Stimulated activated CD8-positive, alpha-beta memory T cell treated with anti-CD3 and anti-CD28 coated beads, Interleukin-7, amount 100 ng/mL, for 24 hours (primary cell): ENCODE measurements around the gene WASF2.
"Not testable (repeated sequence)": the region's sequence is repeated elsewhere in the genome, so short reads cannot be mapped to it uniquely, and the experiment has no call there.

Source experiments
- DNase-seq: peaks from one replicate; pipeline ENCODE4 v3.0.0-alpha.2; 2020; ENCODE audit warnings: low read depth

Gene WASF2

GRCh38 chr1:27521861-27522431 lies 32.0 kb upstream of the WASF2 start:
- DNase-seq, result no peak

- no peak for DNase-seq
Observed at GRCh38 chr1:27521336-27521831, 31.4 kb upstream of the WASF2 start.

DNA sequence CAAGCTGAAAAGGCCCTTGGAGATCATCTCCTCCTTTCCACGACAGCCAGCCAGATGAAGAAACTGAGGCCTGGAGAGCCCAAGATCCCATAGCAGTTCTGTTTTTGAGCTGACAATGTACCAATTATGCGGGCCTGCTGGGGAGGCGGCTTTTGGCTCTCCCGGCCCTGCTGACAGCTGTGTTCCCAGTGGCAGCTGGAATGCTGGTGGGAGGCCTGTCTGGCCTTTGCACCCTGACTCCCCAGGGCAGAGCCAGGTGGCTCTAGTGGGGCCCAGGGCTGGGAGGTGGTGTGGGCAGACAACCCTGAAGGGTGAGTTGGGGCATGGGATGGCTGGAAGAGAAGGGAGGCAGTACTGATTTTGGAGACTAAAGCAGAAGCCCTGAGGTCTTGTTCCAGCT lies 30.7 kb upstream of the WASF2 start:
- DNase-seq, result no peak

DNA sequence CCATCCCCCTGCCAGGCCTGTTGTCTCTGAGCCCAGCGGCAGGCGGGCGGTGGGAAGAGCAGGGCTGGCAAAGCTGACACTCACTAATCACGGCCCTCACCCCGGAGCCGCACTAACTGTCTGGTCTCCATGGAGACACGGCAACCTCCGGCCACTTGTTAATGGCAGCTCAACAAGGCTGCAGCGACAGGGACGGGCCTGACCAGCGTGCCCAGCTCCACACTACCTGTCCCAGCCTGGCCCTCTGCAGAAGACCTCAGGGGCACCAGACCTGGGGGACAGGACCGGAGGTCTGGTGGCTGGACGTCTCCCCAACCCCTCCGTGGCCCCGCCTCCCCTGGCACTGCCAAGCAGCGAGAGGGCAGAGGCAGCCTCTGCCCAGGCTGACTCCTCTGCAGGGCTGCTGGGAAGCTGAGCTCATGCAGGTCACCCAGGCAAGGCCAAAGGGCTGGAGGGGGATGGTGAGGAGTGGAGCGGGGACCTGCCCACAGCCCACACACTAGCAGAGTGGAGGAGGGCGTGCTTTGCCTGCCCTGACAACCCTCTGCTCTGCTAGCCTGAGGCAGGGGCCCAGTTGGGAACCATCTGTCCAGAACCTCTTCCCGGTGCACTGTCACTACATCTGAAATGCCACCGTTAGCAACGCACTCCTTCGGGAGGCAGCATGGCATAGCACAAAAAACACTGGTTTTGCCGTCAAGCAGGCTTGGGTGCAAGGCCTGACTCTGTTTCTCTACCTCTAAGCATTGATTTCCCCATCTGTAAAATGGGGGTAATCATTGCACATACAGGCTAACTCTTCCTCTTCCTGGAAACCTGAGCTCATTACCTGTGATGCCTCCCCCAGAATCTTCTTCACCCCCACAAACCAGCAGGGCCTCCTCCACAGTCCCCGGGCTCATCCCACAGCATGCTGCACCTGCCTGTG lies 29.6 kb upstream of the WASF2 start:
- no peak for DNase-seq

DNA sequence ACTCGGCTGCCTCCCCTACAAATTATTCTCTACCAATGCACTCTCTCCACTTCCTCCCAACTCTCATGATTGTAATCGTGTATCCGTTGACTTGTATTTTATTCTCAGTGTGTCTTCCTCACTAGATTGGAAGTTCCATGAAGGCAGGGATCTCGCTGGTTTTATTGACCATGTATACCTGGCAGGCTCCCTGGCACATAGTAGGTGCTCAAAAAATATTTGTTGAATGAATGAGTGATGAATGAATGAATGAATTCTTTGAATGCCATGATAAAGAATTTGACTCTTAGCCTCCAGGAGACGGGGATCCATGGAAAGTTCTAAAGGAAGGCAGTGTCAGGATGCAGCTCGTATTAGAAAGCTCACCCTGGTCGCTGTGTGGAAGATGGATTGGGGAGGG lies 28.8 kb upstream of the WASF2 start:
- DNase-seq, result no peak

DNA sequence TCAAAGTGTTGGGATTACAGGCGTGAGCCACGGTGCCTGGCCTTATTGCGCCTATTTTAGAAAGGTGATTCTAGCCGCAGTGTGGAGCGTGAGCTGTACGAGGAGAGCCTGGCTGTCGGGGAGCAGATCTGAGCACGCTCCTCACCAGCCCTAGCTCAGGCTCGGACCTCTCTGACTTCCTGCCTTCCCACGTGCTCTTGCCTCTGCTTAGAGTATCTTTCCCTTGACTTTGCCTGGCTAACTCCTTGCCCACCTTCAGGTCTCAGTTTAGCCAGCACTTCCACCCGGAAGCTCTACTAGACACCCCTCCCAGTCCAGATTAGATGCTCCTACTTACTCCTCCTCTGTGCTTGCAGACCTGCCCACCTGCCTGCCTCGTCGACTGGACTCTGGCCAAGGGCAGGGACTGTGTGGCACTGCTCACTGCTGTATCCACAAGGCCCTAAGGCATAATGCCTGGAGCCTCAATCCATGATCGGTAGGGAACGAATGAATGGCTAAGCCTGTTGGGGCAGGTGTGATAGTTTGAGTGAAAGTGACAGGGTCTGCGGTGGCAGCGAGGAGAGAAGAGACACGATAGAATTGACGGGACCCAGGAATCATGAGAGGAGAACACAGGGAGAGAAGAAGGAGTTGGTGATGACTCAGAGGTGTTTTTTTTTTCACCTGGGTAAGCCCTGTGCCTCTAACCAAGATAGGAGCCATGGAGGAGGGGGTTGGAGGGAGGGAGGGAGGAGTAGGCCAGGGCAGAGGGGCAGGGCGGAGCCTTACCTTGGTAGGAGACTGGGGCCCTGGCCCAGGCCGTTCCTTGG lies 28.1 kb upstream of the WASF2 start:
- no peak for DNase-seq

- no peak for DNase-seq
Observed at GRCh38 chr1:27517301-27517700, 27.3 kb upstream of the WASF2 start.

DNA sequence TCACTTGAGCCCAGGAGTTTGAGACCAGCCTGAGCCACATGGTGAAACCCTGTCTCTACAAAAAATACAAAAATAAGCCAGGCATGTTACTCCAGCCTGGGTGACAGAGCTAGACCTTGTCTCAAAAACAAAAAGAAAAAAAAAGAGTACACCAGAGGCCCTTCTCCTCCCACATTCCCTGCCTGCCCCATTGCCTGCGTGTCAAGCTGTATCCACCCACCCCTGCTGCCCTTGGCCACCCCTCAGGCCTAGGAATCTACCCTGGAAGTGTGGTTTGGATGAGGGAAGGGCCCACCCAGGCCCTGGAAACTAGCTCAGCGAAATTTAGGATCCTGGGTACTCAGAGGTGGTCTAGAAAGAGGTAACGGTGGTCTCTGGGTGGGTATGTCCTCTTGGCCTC lies 25.7 kb upstream of the WASF2 start:
- DNase-seq, result no peak

DNA sequence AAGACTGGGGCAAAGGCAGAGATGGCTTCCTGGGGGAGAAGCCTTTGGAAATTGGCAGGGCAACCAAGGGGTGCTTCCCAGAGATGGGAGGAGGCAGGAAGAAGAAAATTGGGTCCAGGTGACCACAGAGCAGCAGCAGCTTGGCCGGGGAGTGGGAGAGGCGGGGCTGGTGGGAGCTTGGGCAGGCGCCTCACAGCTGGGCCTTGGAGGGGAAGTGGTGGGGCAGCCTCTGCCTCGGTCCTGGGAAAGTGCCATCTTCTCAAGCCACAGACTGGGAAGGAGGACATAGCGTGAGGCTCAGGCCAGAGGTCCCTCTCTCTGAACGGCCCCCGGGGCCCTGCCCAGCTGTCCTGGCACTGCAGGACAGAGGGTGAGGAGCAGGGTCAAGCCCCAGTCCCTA lies 24.0 kb upstream of the WASF2 start:
- DNase-seq, result no peak

GRCh38 chr1:27513528-27513927 lies 23.6 kb upstream of the WASF2 start:
- no peak for DNase-seq

DNA sequence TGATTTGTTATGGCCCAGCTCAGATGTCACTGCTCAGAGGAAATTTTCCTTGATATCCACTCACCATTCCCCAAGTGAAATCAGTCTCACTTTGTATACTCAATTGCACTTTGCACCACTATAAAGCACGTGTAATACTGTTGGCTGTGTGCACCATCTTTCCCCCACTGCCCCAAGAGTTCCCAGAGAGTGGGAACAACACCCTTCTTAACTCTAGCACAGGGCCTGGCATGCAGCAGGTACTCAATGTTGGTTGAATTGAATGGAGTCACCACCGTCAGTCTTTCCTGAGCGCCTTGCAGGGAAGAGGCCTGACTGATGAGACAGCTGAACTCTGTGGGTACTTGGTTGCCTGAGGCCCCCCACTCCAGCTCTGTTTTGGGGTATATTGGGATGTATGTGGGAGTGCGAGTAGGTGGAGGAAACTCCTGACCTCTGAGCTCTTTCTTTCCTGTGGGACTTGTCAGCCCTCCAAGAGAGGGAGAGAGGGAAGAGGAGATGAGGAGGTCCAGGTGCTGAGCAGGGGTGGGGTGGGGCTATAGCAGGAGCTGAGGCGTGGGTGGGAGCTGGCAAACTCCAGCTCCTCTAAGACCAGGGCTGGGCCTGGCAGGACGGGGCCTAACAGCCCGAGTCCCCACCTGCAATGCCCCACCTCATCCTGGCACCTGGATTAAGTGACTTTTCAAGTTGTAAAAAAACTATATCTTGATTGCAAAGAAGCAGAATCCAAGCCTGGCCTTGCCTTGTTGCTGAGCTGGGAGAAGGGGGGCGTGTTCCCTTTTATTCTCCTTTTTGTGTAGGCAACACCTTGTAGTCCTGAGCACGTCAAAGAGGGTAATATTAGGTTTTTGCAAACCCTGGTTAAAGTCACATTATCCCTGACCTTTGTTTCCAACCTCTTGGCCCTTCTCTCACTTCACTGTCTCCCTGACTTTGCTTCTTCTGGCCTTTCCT lies 19.4 kb upstream of the WASF2 start:
- no peak for DNase-seq

- DNase-seq, result no peak
Observed at GRCh38 chr1:27507960-27508665, 18.1 kb upstream of the WASF2 start.

- DNase-seq, result no peak
Observed at GRCh38 chr1:27506703-27507102, 16.7 kb upstream of the WASF2 start.

- no peak for DNase-seq
Observed at GRCh38 chr1:27505420-27505680, 15.4 kb upstream of the WASF2 start.

- DNase-seq, result no peak
Observed at GRCh38 chr1:27504588-27505419, 14.8 kb upstream of the WASF2 start.

GRCh38 chr1:27503844-27504587 lies 14.0 kb upstream of the WASF2 start:
- no peak for DNase-seq

DNA sequence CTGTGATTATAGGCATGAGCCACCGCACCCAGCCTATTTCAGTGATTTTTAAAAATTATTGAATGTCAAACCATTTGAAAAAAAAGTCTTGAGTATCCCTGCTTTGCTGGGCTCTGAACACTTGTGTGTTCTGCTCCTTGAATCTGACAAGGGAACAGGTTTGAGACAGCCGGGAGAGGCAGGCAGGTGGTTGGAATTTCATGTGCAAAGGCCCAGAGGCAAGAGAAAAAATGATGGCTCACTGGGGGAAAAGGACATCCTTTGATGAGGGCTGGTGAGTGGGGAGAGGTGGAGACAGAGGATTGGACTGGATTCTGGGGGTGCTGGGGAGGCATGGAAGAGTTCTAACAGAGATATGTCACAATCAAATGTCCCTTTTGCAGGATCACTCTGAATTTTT lies 13.1 kb upstream of the WASF2 start:
- DNase-seq, result no peak

DNA sequence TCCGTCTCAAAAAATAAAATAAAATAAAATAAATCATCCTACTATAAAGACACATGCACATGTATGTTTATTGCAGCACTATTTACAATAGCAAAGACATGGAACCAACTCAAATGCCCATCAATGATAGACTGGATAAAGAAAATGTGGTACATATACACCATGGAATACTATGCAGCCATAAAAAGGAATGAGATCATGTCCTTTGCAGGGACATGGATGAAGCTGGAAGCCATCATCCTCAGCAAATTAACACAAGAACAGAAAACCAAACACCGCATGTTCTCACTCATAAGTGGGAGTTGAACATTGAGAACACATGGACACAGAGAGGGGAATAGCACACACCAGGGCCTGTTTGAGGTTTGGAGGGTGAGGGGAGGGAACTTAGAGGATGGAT lies 11.2 kb upstream of the WASF2 start:
- not testable (repeated sequence) for DNase-seq

- no peak for DNase-seq
Observed at GRCh38 chr1:27499142-27499541, 9.2 kb upstream of the WASF2 start.
